DMS 273 (cell line): ENCODE data around the gene CATSPERD.

Experiments used
- DNase-seq: peaks from one replicate; lab custom pipeline; 2025; ENCODE audit not compliant: unreplicated experiment; lab: John Stamatoyannopoulos, UW

CATSPERD gene

GRCh38 chr19:5786593-5787408, 66.4 kb downstream of the CATSPERD start:
- DNase-seq: no peak

DNA sequence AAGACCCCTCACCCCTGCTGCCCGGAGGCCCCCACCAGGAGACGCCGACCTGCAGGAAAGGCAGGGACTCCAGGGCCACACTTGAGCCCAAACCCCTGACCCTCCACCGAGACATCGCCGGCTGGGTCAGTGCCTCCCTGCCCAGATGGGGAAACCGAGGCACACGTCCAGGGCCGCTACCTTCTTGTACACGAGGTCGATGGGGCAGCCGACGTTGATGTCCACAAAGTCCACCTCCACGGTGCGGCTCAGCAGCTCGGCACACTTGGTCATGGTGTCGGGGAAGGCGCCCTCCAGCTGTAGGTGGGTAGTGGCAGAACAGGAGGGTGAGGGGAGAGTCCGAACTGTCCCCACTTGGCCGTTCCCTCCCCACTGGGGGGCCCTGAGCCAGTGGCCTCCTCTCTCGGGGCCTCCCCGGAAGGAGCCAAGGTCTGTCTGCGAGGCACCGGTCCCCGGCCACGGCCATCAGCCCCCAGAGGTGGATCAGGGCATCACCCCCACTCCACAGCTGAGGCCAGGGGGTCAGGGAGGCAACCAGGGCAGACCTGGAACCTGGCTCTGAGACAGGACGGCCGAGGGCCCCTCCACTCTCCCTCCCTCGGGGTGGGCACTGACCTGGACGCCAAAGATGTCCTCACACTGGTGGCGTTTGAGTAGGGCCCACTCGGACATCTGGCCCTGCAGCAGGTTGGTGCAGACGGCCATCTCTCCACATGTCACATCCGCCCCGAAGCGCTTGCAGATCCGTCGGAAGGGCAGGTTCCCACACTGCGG, 67.2 kb downstream of the CATSPERD start:
- no peak for DNase-seq

GRCh38 chr19:5788422-5788821, 68.0 kb downstream of the CATSPERD start:
- no peak for DNase-seq

DNA sequence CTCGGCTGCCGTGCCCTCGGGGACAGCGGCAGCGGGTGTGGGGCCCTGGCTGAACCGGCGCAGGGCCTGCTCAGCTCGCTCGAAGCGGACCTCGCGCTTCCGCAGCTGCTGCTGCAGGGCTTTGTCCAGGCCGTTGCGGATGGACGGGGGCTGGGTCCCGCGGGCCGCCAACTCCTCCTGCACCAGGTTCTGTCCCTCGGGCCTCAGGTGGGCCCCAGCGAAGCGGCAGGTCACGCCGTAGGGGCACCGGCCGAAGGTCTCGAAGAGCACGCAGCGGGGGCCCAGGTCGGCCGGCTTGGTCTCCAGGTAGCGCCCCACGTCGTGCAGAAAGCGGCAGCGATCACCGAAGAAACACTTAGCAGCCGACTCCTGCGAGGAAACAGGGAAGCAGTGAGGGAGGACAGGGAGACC, 68.9 kb downstream of the CATSPERD start:
- DNase-seq: no peak

DNA sequence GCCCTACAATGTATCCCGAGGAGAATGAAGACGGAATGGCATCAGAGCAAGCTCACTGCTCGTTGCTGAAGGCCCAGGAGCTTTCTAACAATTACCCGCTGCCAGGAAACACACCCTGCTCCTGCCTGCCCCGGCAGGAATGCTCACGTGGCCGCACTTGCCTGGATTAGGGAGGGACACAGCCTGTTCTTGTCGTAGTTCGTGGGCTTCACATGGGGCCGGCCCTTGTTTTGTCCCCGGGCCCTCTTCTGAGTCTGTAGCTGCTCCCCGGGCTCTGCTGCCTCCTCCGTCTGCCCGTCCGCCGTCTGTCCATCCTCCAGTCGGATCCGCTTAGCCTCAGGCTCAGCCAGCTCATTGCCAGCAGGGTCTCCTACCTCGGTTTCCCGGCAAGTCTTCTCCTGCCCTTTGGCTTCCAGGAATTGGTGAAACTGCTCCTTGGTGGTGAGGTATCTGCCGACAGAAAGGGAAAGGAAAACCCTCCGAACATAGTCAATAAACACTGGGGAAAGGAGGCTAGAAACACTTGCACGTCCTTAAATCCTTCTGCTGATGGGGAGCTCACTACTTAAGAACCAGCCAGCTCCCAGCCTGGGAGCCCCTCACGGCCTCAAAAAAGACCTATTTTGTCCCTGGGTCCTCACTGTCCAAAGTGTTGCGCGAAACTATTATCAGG, 69.6 kb downstream of the CATSPERD start:
- DNase-seq: no peak

- peak; percentile 99 for DNase-seq
Measured at GRCh38 chr19:5790559-5791520, 70.4 kb downstream of the CATSPERD start, which contains the start of gene DUS3L. DUS3L (minus strand) TSS chr19:5791163; CDS start chr19:5791141, 22 bp downstream.

- no peak for DNase-seq
Measured at GRCh38 chr19:5792224-5792623, 71.8 kb downstream of the CATSPERD start.

- DNase-seq: no peak
Measured at GRCh38 chr19:5793188-5793587, 72.8 kb downstream of the CATSPERD start.

DNA sequence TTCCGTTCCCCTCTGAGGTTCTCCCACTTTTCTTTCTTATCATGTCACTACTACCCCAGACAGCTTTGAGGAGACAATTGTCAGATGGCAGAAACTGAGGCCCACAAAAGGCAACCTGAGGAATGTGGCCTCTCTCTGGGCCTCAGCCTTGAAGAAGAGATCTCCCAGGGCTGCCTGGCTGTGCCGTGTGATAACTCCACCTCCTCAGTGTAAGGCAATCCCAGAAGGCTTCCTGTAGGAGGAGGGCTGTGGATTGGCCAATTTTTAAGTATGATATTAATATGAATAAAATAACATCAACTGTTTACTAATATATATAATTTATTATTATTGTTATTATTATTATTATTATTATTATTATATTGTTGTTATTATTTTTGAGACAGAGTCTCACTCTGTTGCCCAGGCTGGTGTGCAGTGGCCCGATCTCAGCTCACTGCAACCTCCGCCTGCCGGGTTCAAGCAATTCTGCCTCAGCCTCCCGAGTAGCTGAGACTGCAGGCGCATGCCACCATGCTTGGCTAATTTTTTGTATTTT, 75.0 kb downstream of the CATSPERD start:
- DNase-seq: no peak

GRCh38 chr19:5798244-5798643, 77.8 kb downstream of the CATSPERD start:
- DNase-seq: no peak

- peak; percentile 69 for DNase-seq
Measured at GRCh38 chr19:5799247-5800241, 79.1 kb downstream of the CATSPERD start.

DNA sequence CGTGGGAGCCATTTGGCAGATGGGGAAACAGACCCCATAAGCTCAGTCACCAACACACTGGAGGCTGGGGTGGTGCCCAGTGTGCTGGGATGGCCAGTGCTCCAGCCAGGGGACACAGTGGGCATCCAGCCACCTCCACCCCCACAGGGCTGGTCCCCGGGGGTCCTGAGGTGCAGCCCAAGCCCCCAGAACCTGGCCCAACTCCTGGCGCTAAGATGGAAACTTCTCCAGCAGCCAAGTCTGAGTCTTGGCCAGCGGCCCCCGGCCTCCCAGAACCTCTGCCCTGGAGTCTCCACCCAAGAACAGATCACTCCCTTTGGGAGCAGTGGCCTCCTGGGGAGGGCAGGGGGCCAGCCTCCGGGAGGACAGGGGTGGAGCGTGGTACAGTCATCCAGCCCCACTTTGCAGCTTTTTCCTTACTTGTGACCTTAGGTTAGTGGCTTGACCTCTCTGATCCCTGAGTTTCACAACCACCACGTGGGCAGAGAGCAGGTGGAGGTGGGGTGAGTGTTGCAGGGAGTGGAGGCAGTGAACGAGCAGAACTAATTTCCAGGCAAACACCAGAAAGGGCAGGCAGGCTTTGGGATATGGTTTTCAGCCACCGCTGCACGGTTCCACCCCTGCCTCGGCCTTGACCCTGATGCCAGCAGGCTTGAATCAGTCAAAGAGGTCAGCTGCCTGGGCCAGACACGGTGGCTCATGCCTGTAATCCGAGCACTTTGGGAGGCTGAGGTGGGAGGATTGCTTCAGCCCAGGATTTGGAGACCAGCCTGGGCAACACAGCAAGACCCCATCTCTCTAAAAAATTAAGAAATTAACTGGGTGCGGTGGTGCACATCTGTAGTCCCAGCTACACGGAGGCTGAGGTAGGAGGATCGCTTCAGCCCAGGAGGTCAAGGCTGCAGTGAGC, 80.2 kb downstream of the CATSPERD start:
- no peak for DNase-seq

DNA sequence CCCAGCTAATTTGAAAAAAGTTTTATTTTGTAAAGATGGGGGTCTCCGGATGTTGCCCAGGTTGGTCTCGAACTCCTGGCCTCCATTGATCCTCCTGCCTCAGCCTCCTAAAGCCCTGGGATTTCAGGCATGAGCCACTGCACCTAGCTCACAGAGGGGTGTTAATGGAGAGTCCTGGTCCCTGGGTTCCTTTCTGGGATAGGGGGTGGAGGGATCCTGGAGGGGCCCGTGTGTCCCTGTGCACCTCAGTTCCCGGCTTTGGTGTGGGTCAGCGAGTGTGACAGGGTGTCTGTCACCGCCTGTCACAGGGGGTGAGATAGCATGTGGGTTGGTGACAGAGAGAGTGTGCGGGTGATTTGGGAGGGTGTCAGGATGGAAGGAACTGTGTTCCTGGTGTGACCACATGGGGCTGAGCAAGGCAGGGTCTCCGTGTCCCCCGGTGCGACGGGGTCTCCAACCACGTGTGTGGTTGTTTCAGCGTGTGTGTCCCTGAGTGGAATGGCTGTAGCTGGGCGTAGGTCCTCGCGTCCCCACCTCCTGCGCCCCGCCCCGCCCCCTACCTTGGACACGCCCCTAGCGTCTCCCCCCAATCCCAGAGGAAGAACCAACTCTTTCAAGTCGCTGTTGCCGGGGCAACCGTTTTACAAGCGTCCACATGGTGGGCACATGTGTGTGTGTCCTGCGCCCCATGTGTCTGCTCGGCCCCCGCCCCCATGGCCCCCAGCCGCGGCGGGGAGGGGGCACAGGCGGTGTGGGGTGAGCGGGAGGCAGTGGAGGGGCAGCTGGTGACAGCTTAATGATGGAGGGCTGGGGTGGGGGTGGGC, 81.6 kb downstream of the CATSPERD start:
- peak; percentile 98 for DNase-seq

- DNase-seq: no peak
Measured at GRCh38 chr19:5803441-5803751, 83.0 kb downstream of the CATSPERD start.

DNA sequence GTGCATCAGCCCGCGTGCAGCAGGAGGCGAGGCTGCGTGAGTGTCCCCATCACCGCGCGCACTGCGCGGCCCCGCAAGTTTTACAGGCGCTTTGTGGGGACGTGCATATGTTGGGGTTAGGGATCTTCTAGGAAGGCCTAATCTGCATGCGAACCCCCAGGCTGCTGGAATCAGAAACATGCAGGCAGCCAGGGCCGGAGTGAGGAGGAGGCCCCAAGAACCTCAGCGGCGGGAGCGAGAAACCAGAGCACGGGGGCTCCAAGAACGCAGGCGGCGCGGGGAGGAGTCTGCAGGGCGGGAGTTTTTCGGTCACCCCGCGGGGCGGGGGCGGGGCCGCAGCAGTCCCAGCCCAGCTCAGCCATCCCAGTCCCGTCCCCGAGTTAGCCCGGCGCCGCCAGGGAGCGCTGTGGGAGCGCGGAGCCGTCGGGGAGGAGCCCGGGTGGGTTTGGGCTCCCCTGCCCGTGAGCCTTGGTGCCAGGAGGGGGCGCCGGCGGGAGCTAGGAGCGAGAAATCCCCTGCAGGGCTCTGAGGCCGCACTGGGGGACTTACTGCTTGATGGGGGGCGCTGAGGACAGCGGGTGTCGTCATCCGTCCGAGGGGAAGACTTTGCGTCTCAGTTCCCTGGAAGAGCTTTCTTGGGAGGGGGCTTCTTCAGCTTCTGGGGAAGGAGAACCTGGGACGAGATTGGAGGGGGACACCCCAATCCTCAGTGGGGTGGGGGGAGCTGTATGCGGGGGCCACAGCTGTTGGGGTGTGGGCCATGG, 83.5 kb downstream of the CATSPERD start:
- DNase-seq: peak; percentile 99
